ENCODE results near the gene INPP5E. TPM values are rescaled to one million over a fixed set of nuclear protein-coding genes. Genes with fewer than 3 reads are reported as not detected.

Gene INPP5E
- total RNA-seq, 1 donor from 2014 or later, result 13.2 TPM

DNA sequence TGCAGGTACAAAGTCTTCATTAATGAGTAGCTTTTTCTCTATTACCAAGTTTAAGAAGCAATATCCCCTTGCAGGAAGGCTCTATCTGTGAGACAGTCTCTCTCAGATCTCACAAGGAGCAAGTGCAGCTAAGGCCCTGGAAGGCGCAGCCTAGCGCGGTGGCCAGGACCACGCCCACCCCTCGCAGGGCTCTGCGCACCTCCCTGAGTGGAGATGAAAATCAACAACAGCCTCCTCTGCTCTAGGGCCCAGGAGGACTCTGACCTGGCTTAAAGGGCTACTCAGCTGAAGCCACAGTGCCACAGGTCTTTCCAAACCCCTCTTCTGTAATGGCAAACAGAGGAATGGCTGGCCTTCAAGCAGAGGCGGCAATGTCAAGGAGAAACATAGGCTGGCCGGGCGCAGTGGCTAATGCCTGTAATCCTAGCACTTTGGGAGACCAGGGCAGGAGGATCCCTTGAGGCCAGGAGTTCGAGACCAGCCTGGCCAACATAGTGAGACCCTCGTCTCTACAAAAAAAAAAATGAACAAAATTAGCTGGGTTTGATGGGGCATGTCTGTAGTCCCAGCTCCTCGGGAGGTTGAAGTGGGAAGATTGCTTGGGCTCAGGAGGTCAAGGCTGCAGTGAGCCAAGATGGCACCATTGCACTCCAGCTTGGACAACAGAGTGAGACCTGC is 31.3 kb upstream of the INPP5E start:
- H3K27ac Mint-ChIP-seq (ENCODE audit: unreplicated experiment), result no peak overlapping the region
- H3K36me3 Mint-ChIP-seq (ENCODE audit: low read depth), result peaks cover 30% of the 10 kb centered on the region
- TF ChIP-seq, protein P1, sequence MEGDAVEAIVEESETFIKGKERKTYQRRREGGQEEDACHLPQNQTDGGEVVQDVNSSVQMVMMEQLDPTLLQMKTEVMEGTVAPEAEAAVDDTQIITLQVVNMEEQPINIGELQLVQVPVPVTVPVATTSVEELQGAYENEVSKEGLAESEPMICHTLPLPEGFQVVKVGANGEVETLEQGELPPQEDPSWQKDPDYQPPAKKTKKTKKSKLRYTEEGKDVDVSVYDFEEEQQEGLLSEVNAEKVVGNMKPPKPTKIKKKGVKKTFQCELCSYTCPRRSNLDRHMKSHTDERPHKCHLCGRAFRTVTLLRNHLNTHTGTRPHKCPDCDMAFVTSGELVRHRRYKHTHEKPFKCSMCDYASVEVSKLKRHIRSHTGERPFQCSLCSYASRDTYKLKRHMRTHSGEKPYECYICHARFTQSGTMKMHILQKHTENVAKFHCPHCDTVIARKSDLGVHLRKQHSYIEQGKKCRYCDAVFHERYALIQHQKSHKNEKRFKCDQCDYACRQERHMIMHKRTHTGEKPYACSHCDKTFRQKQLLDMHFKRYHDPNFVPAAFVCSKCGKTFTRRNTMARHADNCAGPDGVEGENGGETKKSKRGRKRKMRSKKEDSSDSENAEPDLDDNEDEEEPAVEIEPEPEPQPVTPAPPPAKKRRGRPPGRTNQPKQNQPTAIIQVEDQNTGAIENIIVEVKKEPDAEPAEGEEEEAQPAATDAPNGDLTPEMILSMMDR (IDR thresholded peaks at IDR 0.05), result no peak
- no peaks in the 10 kb centered on the region for H3K4me1 Mint-ChIP-seq (ENCODE audit: low read depth)
- H3K9me3 Mint-ChIP-seq (ENCODE audit: low read depth), result no peaks in the 10 kb centered on the region
- no peaks in the 10 kb centered on the region for H3K27me3 Mint-ChIP-seq (ENCODE audit: low read depth)
- DNase-seq (ENCODE audit: low spot score), result no peak
- no peak overlapping the region for H3K4me3 Mint-ChIP-seq (ENCODE audit: unreplicated experiment)

GRCh38 chr9:136470356-136470755 is 30.7 kb upstream of the INPP5E start:
- Mint-ChIP-seq H3K36me3 (ENCODE audit: low read depth) (peaks cover 27% of the 10 kb centered on the region), H3K4me3 (ENCODE audit: unreplicated experiment) (no peak overlapping the region), H3K4me1 (ENCODE audit: low read depth) (no peaks in the 10 kb centered on the region), H3K27ac (ENCODE audit: unreplicated experiment) (no peak overlapping the region), H3K9me3 (ENCODE audit: low read depth) (no peaks in the 10 kb centered on the region), H3K27me3 (ENCODE audit: low read depth) (no peaks in the 10 kb centered on the region)
- TF ChIP-seq, protein P1 (IDR thresholded peaks at IDR 0.05), result no peak
- DNase-seq (ENCODE audit: low spot score), result no peak

DNA sequence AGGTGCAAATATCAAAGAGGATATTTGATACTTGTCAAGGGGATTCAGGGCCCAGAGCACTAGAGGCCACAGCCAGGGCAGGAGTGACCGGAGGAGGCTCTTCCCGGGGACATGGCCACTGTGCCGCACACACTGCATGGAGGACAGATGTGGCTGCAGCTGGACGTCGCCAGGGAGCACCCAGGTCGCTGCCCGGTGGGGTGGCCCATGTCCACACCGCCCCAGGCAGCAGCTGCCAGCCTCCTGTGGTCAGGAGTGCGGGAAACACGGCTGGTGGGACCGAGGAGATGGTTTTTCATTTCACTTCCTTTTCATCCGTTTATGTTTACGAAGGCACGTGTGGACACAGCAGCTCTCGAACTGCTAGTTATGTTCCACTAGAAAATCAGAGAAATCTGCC is 28.1 kb upstream of the INPP5E start:
- DNase-seq (ENCODE audit: low spot score), result no peak
- Mint-ChIP-seq H3K36me3 (ENCODE audit: low read depth) (peaks cover 31% of the 10 kb centered on the region), H3K4me3 (ENCODE audit: unreplicated experiment) (no peak overlapping the region), H3K4me1 (ENCODE audit: low read depth) (no peaks in the 10 kb centered on the region), H3K9me3 (ENCODE audit: low read depth) (no peaks in the 10 kb centered on the region), H3K27ac (ENCODE audit: unreplicated experiment) (no peak overlapping the region), H3K27me3 (ENCODE audit: low read depth) (no peaks in the 10 kb centered on the region)
- TF ChIP-seq, protein P1 (IDR thresholded peaks at IDR 0.05), result no peak

- Mint-ChIP-seq H3K4me3 (ENCODE audit: unreplicated experiment) (no peak overlapping the region), H3K27ac (ENCODE audit: unreplicated experiment) (no peak overlapping the region), H3K4me1 (ENCODE audit: low read depth) (no peaks in the 10 kb centered on the region), H3K36me3 (ENCODE audit: low read depth) (peaks cover 37% of the 10 kb centered on the region), H3K27me3 (ENCODE audit: low read depth) (no peaks in the 10 kb centered on the region), H3K9me3 (ENCODE audit: low read depth) (no peaks in the 10 kb centered on the region)
- TF ChIP-seq, protein P1 (IDR thresholded peaks at IDR 0.05), result no peak
- no peak for DNase-seq (ENCODE audit: low spot score)
Observed at GRCh38 chr9:136466155-136466541, 26.5 kb upstream of the INPP5E start.

DNA sequence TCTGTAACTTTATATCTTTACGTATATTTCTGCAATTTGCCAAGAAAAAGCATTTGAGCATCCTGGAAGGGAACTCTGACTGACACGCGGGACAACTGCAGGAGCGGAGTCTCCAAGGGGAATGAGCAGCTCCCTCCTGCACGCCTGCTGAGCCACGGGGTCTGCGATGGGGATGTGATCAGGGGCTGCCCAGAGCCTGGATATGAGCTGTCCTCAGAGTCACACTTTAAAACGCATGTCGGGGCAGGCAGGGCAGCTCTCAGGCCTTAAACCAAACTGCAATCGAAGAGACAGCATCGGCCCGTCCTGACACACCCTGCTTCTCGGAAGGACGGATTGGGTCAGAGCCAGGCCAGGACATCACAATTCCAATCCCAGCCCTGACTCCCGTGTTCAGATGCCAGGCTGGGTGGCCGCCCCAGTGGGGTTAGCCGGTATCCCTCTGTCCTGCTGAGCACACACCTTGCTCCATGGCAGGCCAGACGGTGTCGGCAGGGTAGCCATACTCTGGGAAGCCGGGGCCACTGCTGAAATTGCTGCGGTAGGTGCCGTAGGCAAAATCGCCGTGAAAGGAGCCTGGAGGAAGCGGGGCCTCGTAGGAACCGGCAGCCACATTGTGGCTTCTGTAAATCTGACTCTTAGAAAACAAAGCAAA is 26.0 kb upstream of the INPP5E start:
- Mint-ChIP-seq H3K9me3 (ENCODE audit: low read depth) (no peaks in the 10 kb centered on the region), H3K4me3 (ENCODE audit: unreplicated experiment) (no peak overlapping the region), H3K27me3 (ENCODE audit: low read depth) (no peaks in the 10 kb centered on the region), H3K4me1 (ENCODE audit: low read depth) (no peaks in the 10 kb centered on the region), H3K27ac (ENCODE audit: unreplicated experiment) (no peak overlapping the region), H3K36me3 (ENCODE audit: low read depth) (peaks cover 36% of the 10 kb centered on the region)
- no peak for DNase-seq (ENCODE audit: low spot score)
- TF ChIP-seq, protein P1 (IDR thresholded peaks at IDR 0.05), result no peak
